NCI-H2107 (cell line): ENCODE results near the gene B3GALT4.
A peak's percentile ranks its signal among the peaks of the same experiment; 100 is the strongest.
"Not testable (repeated sequence)": the region's sequence is repeated elsewhere in the genome, so short reads cannot be mapped to it uniquely, and the experiment has no call there.

Experiments
- DNase-seq: peaks from one replicate; lab custom pipeline; 2025; lab: John Stamatoyannopoulos, UW

B3GALT4 gene

GRCh38 chr6:33276864-33277662 is at the start of gene B3GALT4:
Gene B3GALT4 (plus strand): TSS chr6:33277123. CDS start chr6:33277420, 297 bp downstream.
- DNase-seq: no peak

GRCh38 chr6:33235221-33235634 is 41.7 kb upstream of the B3GALT4 start:
- DNase-seq: no peak

- no peak for DNase-seq
These were observed 40.6 kb upstream of the B3GALT4 start for GRCh38 chr6:33236328-33236727.

GRCh38 chr6:33236852-33237251 is 40.1 kb upstream of the B3GALT4 start:
- DNase-seq: no peak

GRCh38 chr6:33237741-33238140 is 39.2 kb upstream of the B3GALT4 start:
- no peak for DNase-seq

GRCh38 chr6:33241968-33242367 is 35.0 kb upstream of the B3GALT4 start:
- DNase-seq: no peak

GRCh38 chr6:33243476-33243875 is 33.4 kb upstream of the B3GALT4 start:
- no peak for DNase-seq

- DNase-seq: peak; percentile 27
These were observed 28.8 kb upstream of the B3GALT4 start for GRCh38 chr6:33247977-33248642.

- DNase-seq: no peak
These were observed 28.3 kb upstream of the B3GALT4 start for GRCh38 chr6:33248643-33248931.

GRCh38 chr6:33248932-33249731 is 27.8 kb upstream of the B3GALT4 start:
- peak; percentile 97 for DNase-seq

- no peak for DNase-seq
These were observed 26.9 kb upstream of the B3GALT4 start for GRCh38 chr6:33249732-33250630.

GRCh38 chr6:33250731-33251130 is 26.2 kb upstream of the B3GALT4 start:
- DNase-seq: no peak

GRCh38 chr6:33251395-33252012 is 25.4 kb upstream of the B3GALT4 start:
- no peak for DNase-seq

- DNase-seq: no peak
These were observed 24.2 kb upstream of the B3GALT4 start for GRCh38 chr6:33252759-33253158.

- no peak for DNase-seq
These were observed 22.3 kb upstream of the B3GALT4 start for GRCh38 chr6:33254591-33254990.

- no peak for DNase-seq
These were observed 17.9 kb upstream of the B3GALT4 start for GRCh38 chr6:33259032-33259431.

- not testable (repeated sequence) for DNase-seq
These were observed 14.4 kb upstream of the B3GALT4 start for GRCh38 chr6:33262490-33262889.

- DNase-seq: no peak
These were observed 12.9 kb upstream of the B3GALT4 start for GRCh38 chr6:33264015-33264414.

GRCh38 chr6:33271117-33271467 is 5.8 kb upstream of the B3GALT4 start:
- DNase-seq: no peak

- peak; percentile 78 for DNase-seq
These were observed 5.3 kb upstream of the B3GALT4 start, which contains the start of the genes RPS18 and VPS52 for GRCh38 chr6:33271468-33272274. Gene RPS18 (plus strand): TSS chr6:33272075. CDS start chr6:33272120, 45 bp downstream. Gene VPS52 (minus strand): TSS chr6:33271876. CDS start chr6:33271675, 201 bp downstream.
